MM.1S (cell line): Measurements from ENCODE around the gene ATG10.
A peak's percentile ranks its signal among the peaks of the same experiment; 100 is the strongest.

ENCODE experiments used
- DNase-seq: peaks from one replicate; pipeline ENCODE4 v3.0.0-alpha.2; 2015
- H2AFZ ChIP-seq: fragments of 300-600 bp; sonication (generic); 2 replicates; pipeline ENCODE4 v1.6.0; 2016; ENCODE audit warnings: antibody characterized with exemption, low read length
- H3F3A ChIP-seq: fragments of 300-600 bp; sonication (generic); 2 replicates; pipeline ENCODE4 v1.6.1; 2016; ENCODE audit warnings: mild to moderate bottlenecking, antibody characterized with exemption, low read length, moderate library complexity, mixed read lengths; ENCODE audit not compliant: insufficient read depth
- H3K27ac ChIP-seq: fragments of 300-600 bp; sonication (generic); 2 replicates; pipeline ENCODE4 v1.5.1; 2016; ENCODE audit warnings: mild to moderate bottlenecking, low read length
- H3K27me3 ChIP-seq: fragments of 300-600 bp; sonication (generic); replicated peaks from 2 replicates; pipeline ENCODE4 v1.6.0; 2016; ENCODE audit warnings: low read length; ENCODE audit not compliant: insufficient read depth
- H3K36me3 ChIP-seq: fragments of 300-600 bp; sonication (generic); replicated peaks from 2 replicates; pipeline ENCODE4 v1.6.1; 2016; ENCODE audit warnings: mild to moderate bottlenecking, low read length, mixed read lengths; ENCODE audit not compliant: insufficient read depth
- H3K4me1 ChIP-seq: fragments of 300-600 bp; sonication (generic); 2 replicates; pipeline ENCODE4 v1.6.1; 2016; ENCODE audit warnings: low read length, mixed read lengths
- H3K4me2 ChIP-seq: fragments of 300-600 bp; sonication (generic); 2 replicates; pipeline ENCODE4 v1.6.0; 2016; ENCODE audit warnings: low read depth, low read length
- H3K4me3 ChIP-seq: fragments of 300-600 bp; sonication (generic); 2 replicates; pipeline ENCODE4 v1.5.1; 2016; ENCODE audit warnings: low read length, mixed read lengths
- H3K79me2 ChIP-seq: fragments of 300-600 bp; sonication (generic); 2 replicates; pipeline ENCODE4 v1.6.1; 2016; ENCODE audit warnings: mixed run types, low read length, mixed read lengths
- H3K9ac ChIP-seq: fragments of 300-600 bp; sonication (generic); 2 replicates; pipeline ENCODE4 v1.6.1; 2016; ENCODE audit warnings: low read length, mixed read lengths
- H3K9me2 ChIP-seq: fragments of 300-600 bp; sonication (generic); replicated peaks from 2 replicates; pipeline ENCODE4 v1.6.1; 2016; ENCODE audit warnings: mild to moderate bottlenecking, low read length, mixed read lengths; ENCODE audit not compliant: insufficient read depth
- H3K9me3 ChIP-seq: fragments of 300-600 bp; sonication (generic); replicated peaks from 2 replicates; pipeline ENCODE4 v1.6.1; 2016; ENCODE audit warnings: mild to moderate bottlenecking, low read length, mixed read lengths; ENCODE audit not compliant: insufficient read depth
- H4K20me1 ChIP-seq: fragments of 300-600 bp; sonication (generic); 2 replicates; pipeline ENCODE4 v1.6.1; 2016; ENCODE audit warnings: mild to moderate bottlenecking, low read length, moderate library complexity, mixed read lengths; ENCODE audit not compliant: insufficient read depth
- EZH2 ChIP-seq: fragments of 300-600 bp; sonication (generic); optimal IDR thresholded peaks from 2 replicates; pipeline ENCODE3; 2017; ENCODE audit warnings: low read depth, mild to moderate bottlenecking, antibody characterized with exemption, low read length, mixed read lengths
- EZH2phosphoT487 ChIP-seq: fragments of 300-600 bp; sonication (generic); IDR thresholded peaks from 2 replicates; pipeline ENCODE4 v1.6.1; 2018; ENCODE audit warnings: antibody characterized with exemption, low read length
- TF ChIP-seq, protein P1 (sequence below): fragments of 300-600 bp; sonication (generic); IDR thresholded peaks from 2 replicates; pipeline ENCODE4 v1.5.1; 2016; ENCODE audit warnings: antibody characterized with exemption, low read length, mixed read lengths

Gene ATG10

DNA sequence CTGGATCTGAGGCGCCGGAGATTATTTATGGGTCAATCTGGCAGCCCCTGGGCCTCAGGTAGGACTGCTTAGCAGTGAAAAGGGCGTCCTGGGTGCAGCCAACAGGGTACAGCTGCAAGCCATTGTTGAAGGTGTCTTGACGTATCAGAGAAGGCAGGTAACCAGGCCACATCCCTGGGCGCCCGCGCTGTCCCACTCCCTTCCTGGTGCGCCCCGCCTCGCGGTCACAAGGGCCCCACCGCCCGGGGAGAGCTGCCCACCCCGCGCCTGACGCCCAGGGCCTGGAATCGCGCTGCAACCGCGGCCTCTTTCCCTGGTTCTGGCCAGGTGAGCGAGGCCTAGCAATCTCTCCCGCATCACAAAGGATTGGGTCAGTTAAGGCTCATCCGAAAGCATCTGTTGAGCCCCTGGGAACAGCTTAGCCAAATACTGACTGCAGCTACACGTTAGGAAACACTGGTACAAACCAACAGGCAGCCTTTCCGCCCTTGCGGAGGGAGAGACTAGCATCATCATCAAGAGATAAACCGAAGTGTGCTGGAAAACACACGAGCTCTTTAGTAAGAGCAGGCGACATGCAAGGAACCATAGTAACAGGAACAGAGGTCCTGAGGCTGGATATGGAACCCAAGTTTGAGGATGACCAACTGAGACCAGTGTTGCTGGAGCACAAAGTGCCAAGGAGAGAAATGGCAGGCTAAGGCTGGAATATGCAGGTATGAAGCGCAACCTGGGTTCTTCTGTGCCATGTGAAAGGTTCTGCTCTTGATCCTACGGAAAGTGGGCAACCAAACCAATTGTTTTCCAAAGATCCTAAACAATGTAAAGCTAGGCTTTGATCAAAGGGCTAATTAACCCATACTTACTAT is 302.8 kb downstream of the ATG10 start:
- Histone ChIP-seq H3K4me2 (no peak overlapping the region), H3K27me3 (no peaks in the 10 kb centered on the region), H3K4me3 (no peak overlapping the region), H3K9me2 (no peaks in the 10 kb centered on the region), H2AFZ (no peak overlapping the region), H3K9me3 (no peaks in the 10 kb centered on the region), H3F3A (peaks cover 46% of the 10 kb centered on the region), H3K4me1 (peaks cover 6% of the 10 kb centered on the region; the same call in 1 of the 2 replicates), H3K79me2 (peaks cover 22% of the 10 kb centered on the region), H3K36me3 (peaks cover 5% of the 10 kb centered on the region; the same call in 1 of the 2 replicates), H3K9ac (no peak overlapping the region), H3K27ac (no peak overlapping the region), H4K20me1 (no peaks in the 10 kb centered on the region)
- no peak for DNase-seq
- TF ChIP-seq, protein P1, sequence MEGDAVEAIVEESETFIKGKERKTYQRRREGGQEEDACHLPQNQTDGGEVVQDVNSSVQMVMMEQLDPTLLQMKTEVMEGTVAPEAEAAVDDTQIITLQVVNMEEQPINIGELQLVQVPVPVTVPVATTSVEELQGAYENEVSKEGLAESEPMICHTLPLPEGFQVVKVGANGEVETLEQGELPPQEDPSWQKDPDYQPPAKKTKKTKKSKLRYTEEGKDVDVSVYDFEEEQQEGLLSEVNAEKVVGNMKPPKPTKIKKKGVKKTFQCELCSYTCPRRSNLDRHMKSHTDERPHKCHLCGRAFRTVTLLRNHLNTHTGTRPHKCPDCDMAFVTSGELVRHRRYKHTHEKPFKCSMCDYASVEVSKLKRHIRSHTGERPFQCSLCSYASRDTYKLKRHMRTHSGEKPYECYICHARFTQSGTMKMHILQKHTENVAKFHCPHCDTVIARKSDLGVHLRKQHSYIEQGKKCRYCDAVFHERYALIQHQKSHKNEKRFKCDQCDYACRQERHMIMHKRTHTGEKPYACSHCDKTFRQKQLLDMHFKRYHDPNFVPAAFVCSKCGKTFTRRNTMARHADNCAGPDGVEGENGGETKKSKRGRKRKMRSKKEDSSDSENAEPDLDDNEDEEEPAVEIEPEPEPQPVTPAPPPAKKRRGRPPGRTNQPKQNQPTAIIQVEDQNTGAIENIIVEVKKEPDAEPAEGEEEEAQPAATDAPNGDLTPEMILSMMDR = no peak
- TF ChIP-seq EZH2phosphoT487 (no peak), EZH2 (no peak)

DNA sequence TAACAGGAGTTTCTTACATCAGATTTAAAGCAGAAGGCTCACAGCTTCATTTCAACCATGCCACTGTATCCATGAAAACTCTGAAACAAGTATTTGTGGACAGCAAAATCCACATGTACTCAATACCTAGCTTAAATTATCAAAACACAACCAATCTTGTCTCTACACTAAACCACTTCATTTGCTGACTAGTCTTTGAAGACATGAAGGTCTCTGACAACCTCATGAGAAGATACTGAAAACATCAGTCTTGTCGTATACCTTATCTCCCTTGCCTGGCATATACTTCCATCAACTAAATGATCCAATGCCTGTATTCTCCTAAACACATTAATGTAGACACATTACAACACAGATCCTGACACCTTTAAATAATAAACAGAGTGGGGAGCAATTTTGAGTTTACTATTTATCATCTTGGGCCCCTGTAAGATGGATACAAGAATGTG is 303.4 kb downstream of the ATG10 start:
- H3K27ac ChIP-seq = no peak overlapping the region
- peaks cover 25% of the 10 kb centered on the region for H3K79me2 ChIP-seq
- no peaks in the 10 kb centered on the region for H3K27me3 ChIP-seq
- H3K9me3 ChIP-seq = no peaks in the 10 kb centered on the region
- H4K20me1 ChIP-seq = no peaks in the 10 kb centered on the region
- H3K36me3 ChIP-seq = peaks cover 5% of the 10 kb centered on the region; the same call in 1 of the 2 replicates
- no peak overlapping the region for H3K9ac ChIP-seq
- peaks cover 6% of the 10 kb centered on the region; the same call in 1 of the 2 replicates for H3K4me1 ChIP-seq
- H3K4me3 ChIP-seq = no peak overlapping the region
- DNase-seq = no peak
- H3K9me2 ChIP-seq = no peaks in the 10 kb centered on the region
- no peak overlapping the region for H2AFZ ChIP-seq
- peaks cover 46% of the 10 kb centered on the region for H3F3A ChIP-seq
- H3K4me2 ChIP-seq = no peak overlapping the region
- TF ChIP-seq, protein P1 = no peak
- TF ChIP-seq EZH2phosphoT487 (no peak), EZH2 (no peak)

DNA sequence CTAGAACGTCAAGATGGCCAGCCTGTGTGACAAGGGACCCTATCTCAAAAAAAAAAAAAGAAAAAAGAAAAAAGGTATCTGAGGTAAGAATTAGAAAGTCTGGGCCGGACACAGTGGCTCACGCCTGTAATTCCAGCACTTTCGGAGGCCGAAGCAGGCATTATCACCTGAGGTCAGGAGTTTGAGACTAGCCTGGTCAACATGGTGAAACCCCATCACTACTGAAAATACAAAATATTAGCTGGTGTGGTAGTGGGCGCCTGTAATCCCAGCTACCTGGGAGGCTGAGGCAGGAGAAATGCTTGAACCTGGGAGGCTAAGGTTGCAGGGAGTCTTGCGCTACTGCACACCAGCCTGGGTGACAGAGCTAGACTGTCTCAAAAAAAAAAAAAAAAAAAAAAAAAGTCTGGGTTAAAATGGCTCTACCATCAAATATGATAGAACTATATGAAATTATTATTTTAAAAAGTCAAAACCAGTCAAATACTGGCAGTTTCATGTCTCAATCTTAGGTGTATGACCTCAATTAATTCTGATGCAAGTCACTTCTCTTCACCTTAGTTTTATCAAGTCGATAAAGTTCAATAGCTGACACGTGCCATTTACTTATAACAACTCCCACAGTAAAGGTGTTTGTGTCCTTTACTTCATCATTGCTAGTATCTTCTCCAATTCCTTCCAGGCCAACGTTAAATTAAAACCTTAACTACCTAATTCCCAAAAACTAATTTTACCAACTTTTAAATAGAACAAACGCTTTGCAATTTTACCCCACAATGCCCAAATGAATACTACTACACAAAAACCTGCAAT is 305.2 kb downstream of the ATG10 start:
- Histone ChIP-seq H3K79me2 (peaks cover 25% of the 10 kb centered on the region), H3K9me2 (no peaks in the 10 kb centered on the region), H3K4me2 (peak overlapping the region; percentile 80), H3K27ac (peak overlapping the region; percentile 67; the same call in 1 of the 2 replicates), H3K36me3 (peaks cover 5% of the 10 kb centered on the region; the same call in 1 of the 2 replicates), H3K4me1 (peaks cover 6% of the 10 kb centered on the region; the same call in 1 of the 2 replicates), H3K4me3 (peak overlapping the region; percentile 88), H3K9ac (peak overlapping the region; percentile 95), H3K27me3 (no peaks in the 10 kb centered on the region), H3F3A (peaks cover 46% of the 10 kb centered on the region), H3K9me3 (no peaks in the 10 kb centered on the region), H2AFZ (no peak overlapping the region), H4K20me1 (no peaks in the 10 kb centered on the region)
- no peak for DNase-seq
- TF ChIP-seq EZH2 (no peak), EZH2phosphoT487 (no peak)
- TF ChIP-seq, protein P1 = no peak
